Stimulated activated CD8-positive, alpha-beta memory T cell treated with anti-CD3 and anti-CD28 coated beads, Interleukin-12 subunit alpha, Interleukin-12 subunit beta, amount 100 ng/mL, for 24 hours (primary cell): ENCODE results near the gene ZNF497.
A peak's percentile ranks its signal among the peaks of the same experiment; 100 is the strongest.
"Not testable (repeated sequence)": the region's sequence is repeated elsewhere in the genome, so short reads cannot be mapped to it uniquely, and the experiment has no call there.

ENCODE experiments used
- DNase-seq: peaks from one replicate; pipeline ENCODE4 v3.0.0-alpha.2; 2020; ENCODE audit errors: extremely low read depth

Gene ZNF497

DNA sequence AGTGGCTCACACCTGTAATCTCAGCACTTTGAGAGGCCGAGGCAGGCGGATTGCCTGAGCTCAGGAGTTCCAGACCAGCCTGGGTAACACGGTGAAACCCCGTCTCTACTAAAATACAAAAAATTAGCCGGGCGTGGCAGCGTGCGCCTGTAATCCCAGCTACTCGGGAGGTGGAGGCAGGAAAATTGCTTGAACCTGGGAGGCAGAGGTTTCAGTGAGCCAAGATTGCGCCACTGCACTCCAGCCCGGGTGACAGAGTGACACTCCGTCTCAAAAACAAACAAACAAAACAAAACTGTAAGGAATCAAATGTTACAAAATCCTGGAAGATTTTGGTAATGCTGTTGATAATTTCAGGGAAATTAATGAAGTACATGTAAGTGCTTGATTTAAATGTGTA lies 14.5 kb downstream of the ZNF497 start:
- not testable (repeated sequence) for DNase-seq

DNA sequence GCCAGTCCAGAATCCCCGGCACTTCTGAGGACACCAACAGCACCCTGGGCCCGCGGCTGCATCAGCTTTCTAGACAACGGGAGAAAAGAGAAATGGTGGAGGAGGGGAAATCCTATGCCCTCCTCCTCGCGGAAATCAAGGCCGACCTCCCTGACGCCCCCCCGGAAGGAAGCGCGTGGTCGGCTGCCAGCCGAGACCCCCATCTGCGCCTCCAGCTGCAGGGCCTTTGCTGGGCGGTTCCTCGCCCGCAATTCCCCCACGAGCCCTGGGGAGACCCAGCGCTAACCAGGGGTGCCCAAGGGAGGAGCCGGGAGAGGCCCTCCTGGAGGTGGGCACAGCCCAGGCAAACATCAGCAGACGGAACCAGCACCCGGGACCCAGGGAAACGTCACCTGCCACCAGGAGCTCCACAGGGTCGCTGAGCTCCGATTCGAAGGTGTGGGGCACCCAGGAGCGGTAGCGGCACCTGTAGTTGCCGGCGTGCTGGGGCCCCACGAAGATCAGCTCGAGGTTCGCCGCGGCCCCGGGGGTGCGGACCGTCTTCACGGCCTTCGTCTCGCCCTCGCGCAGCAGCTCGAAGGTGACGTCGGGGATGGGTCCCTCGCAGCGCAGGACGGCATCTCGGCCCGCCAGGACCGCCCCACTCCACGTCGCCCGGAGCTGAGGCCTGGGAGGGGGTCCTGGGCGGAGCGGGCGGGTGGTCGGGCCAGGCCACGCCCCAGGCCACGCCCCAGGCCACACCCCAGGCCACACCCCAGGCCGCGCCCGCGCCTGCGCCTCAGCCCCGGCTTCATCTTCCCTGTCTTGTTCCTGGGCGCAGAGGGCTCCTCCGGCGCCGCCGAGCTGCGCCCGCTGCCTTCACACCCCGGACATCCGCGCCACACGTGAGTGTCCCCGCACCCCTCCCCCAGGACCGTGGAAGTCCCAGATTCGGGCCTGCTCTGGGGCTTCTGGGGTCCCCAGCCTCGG lies 15.3 kb downstream of the ZNF497 start:
- DNase-seq, result no peak

DNA sequence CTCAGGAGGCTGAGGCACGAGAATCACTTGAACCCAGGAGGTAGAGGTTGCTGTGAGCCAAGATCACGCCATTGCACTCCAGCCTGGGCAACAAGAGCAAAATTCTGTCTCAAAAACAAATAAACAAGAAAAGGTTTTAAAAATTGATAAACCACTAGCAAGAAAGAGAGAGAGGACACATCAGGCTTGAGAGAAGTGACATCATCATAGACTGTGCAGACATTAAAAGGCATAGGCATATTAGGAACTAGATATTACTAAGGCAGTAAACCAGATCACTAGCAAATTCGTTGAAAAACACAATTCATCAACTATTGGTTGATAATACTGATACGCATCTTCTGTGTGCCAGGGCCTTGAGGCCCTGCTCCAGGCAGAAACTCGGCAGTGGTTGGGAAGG lies 17.0 kb downstream of the ZNF497 start:
- DNase-seq, result no peak

DNA sequence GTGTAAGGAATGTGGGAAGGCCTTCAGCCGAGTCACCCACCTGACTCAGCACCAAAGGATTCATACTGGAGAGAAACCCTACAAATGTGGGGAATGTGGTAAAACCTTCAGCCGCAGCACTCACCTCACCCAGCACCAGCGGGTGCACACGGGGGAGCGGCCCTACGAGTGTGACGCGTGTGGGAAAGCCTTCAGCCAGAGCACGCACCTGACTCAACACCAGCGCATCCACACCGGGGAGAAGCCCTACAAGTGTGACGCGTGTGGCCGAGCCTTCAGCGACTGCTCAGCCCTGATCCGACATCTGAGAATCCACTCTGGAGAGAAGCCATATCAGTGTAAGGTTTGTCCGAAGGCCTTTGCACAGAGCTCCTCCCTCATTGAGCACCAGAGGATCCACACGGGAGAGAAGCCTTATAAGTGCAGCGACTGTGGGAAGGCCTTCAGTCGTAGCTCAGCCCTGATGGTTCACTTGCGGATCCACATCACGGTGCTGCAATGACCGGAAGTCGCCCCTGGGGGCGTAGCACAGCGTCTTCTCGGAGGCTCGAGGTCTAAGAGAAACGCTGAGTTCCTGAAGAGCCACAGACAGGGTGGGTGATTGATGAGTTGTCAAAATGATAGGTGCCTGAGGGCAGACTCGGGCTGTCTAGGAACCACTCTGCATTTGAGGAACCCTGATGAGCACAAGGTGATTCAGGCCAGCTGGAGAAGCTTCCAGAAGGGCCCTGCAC lies 23.6 kb downstream of the ZNF497 start:
- no peak for DNase-seq

- DNase-seq, result no peak
These were observed 24.2 kb downstream of the ZNF497 start for GRCh38 chr19:58338336-58338735.

DNA sequence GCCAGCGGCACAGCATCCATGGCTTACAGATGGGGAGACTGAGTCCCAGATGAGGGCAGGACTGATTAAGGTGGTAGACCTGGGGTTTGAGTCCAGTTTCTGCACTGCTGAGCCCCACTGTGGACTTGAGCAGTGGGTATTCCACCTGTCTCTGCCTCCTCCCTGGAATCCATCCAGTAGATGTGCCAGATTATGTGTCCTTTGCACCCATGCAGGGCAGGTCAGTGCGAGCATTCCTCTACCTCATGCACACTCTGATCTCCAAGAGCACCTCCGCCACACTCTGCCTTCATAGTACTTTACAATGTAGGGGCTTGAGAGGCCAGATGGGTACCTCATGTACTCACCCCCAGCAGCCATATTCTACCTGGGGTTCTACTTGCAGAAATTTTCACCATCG lies 25.7 kb downstream of the ZNF497 start:
- no peak for DNase-seq

DNA sequence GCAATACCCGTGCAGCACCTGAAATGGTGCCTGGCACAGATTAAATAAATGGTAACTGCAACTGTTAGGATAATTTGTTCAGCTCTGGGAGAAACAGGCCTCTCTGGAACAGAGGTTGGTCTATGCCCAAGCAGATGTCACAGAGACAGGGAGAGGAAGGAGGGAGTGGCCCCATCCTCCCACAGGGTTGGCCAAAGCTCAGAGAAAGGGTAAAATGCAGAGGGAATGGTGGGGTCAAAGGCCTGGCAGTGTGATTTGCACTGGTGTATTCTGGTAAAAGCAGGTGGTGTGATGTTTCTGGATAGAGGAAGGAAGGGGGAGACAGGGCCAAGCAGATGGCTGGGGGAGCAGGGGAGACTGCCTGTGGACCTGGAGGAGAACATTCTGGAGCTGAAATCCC lies 26.3 kb downstream of the ZNF497 start:
- no peak for DNase-seq

- no peak for DNase-seq
These were observed 26.9 kb downstream of the ZNF497 start for GRCh38 chr19:58335630-58336029.

- DNase-seq, result no peak
These were observed 27.8 kb downstream of the ZNF497 start for GRCh38 chr19:58334691-58335249.

DNA sequence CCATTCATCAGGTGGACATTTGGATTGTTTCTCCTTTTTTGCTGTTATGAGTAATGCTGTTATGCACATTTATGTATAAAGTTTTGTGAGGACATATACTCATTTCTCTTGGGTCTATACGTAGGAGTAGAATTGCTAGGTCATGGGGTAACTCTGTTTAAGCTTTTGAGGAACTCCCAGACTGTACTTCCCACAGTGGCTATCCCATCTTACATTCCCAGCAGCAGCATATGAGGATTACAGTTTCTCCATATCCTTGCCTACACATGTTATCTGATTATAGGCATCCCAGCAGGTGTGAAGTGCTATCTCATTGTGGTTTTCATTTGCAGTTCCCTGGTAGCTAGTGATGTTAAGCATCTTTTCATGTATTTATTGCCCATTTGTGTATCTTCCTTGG lies 29.9 kb downstream of the ZNF497 start:
- DNase-seq, result no peak

DNA sequence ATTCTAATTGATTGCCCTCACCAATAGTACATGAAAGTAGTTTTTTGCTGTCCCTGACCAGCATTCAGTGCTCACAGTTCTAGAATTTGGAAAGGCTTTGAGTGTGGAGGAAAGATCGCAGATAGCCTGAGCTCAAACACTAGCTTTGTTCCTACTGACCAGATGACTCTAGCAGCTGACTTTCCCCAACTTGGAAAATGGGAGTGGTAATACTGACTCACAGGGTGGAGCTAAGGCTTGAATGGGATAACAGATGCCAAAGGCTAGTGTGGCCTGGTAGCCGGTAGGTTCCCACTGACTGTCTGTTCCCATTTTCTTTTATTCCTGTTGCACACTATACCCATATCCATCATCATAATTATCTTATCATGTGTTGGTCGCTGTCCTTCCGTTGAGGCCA lies 32.1 kb downstream of the ZNF497 start:
- no peak for DNase-seq

- DNase-seq, result no peak
These were observed 33.6 kb downstream of the ZNF497 start for GRCh38 chr19:58328999-58329398.

DNA sequence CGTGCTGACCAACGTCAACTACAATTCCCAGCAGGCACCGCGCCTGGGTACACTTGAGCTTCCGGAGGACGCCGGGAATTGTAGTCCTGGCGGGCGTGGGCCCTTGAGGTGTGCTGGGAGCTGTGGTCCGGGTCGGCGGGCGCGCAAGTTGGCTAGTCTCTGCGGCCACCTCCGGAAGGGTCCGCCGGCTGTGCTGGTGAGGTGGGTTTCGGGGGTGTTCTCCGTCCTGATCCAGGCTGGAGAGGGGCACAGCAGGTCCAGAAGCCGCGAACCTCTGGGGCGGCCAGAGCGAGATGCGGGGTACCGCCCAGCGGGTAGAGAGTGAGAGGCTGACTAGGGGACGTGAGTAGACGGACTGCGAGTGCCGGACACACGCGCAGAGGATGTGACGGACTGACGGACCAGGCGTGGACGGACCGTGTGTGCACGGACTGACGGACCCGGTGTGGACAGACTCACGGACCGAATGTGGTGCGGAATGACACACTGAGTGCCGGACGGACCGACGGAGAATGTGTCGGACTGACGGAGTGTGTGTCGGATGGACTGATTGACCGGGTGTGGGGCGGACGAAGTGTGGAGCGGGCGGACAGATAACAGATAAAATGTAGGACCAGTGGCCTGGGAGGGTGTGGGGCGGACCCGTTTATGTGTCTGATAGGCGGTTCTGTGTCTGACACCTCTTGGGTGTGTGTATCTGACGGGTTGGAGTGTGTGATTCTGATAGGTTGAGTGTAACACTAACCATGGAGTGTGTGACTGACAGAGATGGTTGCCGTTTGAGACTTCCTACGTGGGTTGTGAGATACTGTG lies 35.4 kb downstream of the ZNF497 start, which contains the start of gene ZSCAN22:
Gene ZSCAN22, plus strand, starts transcription at position 81 of the 813 bp plus-strand sequence. CDS start 7,809 bp downstream, outside the sequence.
- peak; percentile 77 for DNase-seq

GRCh38 chr19:58326501-58326913 lies 36.0 kb downstream of the ZNF497 start:
- DNase-seq, result no peak

DNA sequence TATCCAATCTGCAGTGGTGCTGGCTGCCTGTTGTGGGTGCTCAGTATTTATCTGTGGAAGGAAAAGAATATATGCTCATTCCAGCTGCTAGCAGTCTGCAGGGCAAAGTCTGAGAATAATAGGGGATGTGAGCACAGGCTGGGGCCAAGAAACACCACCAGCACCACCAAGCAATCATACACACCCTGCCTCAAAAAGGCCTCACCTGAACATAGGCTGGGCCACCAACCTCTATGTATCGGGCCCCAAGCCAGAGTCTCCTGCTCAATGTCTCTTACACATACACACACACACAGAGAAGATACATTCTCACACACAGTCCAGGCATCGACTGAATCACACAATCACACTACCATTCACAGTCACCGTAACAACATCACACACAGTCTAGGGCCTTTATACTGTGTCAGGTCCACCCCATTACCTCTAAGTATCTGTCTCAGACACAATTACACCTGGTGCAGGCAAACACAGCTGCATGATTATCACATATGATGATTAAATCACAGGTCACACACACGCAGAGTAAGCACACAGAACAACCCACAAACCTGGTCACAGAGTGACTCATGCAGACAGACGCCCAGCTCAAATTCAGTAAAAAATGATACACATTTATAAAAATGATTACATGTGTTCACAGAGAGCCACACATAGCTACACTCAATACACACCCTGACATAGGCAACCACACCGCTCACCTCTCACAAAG lies 37.1 kb downstream of the ZNF497 start:
- no peak for DNase-seq

GRCh38 chr19:58319241-58319640 lies 43.3 kb downstream of the ZNF497 start:
- DNase-seq, result no peak

DNA sequence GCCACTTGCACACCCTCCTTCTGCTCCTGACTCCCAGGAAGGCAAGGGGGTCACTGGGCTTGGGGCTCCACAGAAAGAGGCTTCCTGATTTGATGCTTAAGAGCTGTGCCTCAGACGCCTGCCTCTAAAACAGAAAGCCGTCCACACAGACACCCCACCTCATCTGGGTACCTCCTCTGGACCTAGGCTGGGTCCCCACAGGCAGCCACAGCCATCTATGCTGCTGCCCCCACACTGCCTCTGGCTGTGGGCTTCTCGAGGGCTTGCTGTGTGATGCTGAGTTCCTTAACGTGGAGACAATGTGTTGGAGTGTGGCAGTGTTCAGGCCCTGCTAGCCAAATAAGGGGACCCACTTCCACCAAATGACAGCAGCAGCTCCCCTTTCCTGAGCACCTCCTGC lies 44.3 kb downstream of the ZNF497 start:
- no peak for DNase-seq

DNA sequence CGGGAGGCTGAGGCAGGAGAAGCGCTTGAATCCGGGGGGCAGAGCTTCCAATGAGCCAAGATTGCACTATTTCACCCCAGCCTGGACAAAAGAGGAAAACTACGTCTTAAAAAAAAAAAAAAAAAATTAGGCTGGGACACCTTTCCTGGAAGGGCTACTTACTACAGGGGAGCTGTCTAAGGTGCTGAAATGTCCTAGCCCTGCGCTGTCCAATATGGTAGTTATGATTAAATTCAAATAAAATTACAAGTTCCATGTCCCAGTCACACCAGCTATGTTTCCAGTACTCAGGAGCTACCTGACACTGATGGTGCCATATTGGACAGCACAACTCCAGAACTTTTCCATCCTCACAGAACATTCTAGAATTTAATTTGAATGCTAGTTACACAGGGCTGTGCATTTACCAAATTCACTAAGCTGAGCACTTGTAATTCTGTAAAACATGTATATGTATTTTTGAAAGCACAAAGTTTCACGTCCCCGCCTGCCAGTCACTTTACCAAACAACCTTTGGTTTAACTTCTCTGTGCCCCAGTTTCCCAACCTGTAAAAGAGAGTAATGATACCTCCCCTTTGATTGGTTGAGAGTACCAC lies 45.0 kb downstream of the ZNF497 start:
- DNase-seq, result no peak

DNA sequence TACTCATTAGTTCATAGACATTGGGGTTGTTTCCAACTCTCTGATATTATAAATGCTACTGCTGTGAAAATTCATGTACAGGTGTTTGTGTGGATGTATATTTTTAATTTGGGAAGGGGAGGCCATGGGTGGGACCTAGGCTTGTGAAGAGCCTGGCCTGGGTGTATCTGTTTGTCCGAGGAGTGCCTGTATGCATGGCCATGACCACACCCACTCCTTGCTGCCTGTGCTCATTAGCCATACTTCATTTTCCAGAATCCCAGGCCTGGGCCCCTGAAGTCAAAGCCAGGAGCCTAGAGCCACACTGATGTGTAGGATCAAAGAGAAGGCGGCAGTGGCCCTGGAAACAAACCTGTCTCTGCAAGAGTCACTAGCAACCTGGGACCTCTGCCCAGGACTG lies 47.0 kb downstream of the ZNF497 start:
- DNase-seq, result no peak

DNA sequence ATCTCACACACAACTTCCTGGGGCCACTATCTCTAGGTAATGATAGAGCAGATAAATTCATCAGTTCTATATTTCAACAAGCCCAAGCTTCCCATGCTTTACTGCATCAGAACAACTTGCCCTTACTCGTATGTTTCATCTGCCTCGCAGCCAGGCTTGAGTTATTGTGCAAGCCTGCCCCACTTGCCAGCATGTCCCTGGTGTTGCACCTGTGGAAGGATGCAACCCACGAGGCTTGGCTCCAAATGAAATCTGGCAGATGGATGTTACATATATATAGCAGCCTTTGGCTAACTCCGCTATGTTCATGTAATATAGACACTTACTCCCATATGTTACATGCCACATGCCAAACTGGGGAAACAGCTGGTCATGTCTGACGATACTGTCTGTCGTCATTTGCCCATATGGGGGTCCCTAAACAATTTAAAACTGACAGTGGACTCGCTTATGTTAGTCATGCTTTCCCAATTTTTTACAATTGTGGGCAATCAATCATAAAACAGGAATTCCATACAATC lies 51.1 kb downstream of the ZNF497 start:
- no peak for DNase-seq
